Stimulated activated CD4-positive, alpha-beta T cell treated with anti-CD3 and anti-CD28 coated beads, Interleukin-15, amount 100 ng/mL, for 24 hours (primary cell): ENCODE measurements around the gene ORMDL2.
"Not testable (repeated sequence)": the region's sequence is repeated elsewhere in the genome, so short reads cannot be mapped to it uniquely, and the experiment has no call there.

Experiments used
- DNase-seq: peaks from one replicate; pipeline ENCODE4 v3.0.0-alpha.2; 2020

ORMDL2 gene

GRCh38 chr12:55861871-55862270, 44.0 kb downstream of the ORMDL2 start:
- DNase-seq = no peak

- no peak for DNase-seq
These were observed 44.4 kb downstream of the ORMDL2 start for GRCh38 chr12:55862286-55862685.

- not testable (repeated sequence) for DNase-seq
These were observed 45.1 kb downstream of the ORMDL2 start for GRCh38 chr12:55862931-55863330.

- DNase-seq = no peak
These were observed 47.5 kb downstream of the ORMDL2 start for GRCh38 chr12:55865327-55865726.

- not testable (repeated sequence) for DNase-seq
These were observed 48.7 kb downstream of the ORMDL2 start for GRCh38 chr12:55866454-55867004.
